Osteocyte (in vitro differentiated cells): ENCODE measurements around the gene SUMF1. TPM values are rescaled to one million over a fixed set of nuclear protein-coding genes. Genes with fewer than 3 reads are reported as not detected.

Experiments used
- DNase-seq: peaks from one replicate; pipeline ENCODE4 v3.0.0; 2021; ENCODE audit warnings: mixed read lengths; ENCODE audit not compliant: unreplicated experiment; ENCODE audit errors: extremely low spot score
- H3K27ac Mint-ChIP-seq: one replicate; pipeline ENCODE4 v1.8.0; 2021; ENCODE audit warnings: mild to moderate bottlenecking, mixed read lengths; ENCODE audit not compliant: unreplicated experiment
- H3K27me3 Mint-ChIP-seq: one replicate; pipeline ENCODE4 v1.8.0; 2021; ENCODE audit warnings: mixed read lengths; ENCODE audit not compliant: unreplicated experiment
- H3K36me3 Mint-ChIP-seq: one replicate; pipeline ENCODE4 v1.8.0; 2021; ENCODE audit warnings: mixed read lengths; ENCODE audit not compliant: unreplicated experiment
- H3K4me1 Mint-ChIP-seq: one replicate; pipeline ENCODE4 v1.8.0; 2021; ENCODE audit warnings: mixed read lengths; ENCODE audit not compliant: unreplicated experiment
- H3K4me3 Mint-ChIP-seq: one replicate; pipeline ENCODE4 v1.8.0; 2021; ENCODE audit warnings: mild to moderate bottlenecking, moderate library complexity, mixed read lengths; ENCODE audit not compliant: unreplicated experiment
- H3K9me3 Mint-ChIP-seq: one replicate; pipeline ENCODE4 v1.8.0; 2021; ENCODE audit warnings: mixed read lengths; ENCODE audit not compliant: unreplicated experiment
- CTCF ChIP-seq: fragments of 200-600 bp; sonication (generic); IDR thresholded peaks from 2 replicates; pipeline ENCODE4 v1.5.0; 2021; ENCODE audit warnings: antibody characterized with exemption, mild to moderate bottlenecking, moderate library complexity
- total RNA-seq: library from RNA; stranded (reverse); gene quantifications from 2 replicates; pipeline ENCODE4 v1.2.1, GENCODE V29; 2021

Gene SUMF1
- total RNA-seq, 1 donor from 2014 or later: 44.1 TPM

DNA sequence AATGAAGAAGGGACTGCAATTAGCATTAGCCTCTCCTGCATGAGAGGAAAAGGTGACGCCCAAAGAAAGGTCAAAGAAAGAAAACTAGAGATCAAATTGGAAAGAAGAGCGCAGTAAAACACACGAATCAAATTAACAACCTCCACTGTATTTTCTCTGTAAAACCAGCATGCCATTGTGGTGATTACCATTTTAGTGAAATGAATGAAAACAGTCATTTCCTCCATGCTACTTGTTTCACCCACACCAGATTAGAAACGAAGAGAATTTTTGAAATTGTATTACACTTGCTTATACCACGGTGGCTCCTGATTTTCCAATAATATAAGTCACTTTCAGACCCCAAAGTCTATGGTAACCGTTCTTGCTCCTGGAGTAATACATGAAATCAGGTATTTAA, 71.6 kb downstream of the SUMF1 start:
- Mint-ChIP-seq H3K4me1 (peaks cover 6% of the 10 kb centered on the region), H3K27ac (no peak overlapping the region), H3K36me3 (peaks cover 13% of the 10 kb centered on the region), H3K27me3 (no peaks in the 10 kb centered on the region), H3K9me3 (no peaks in the 10 kb centered on the region), H3K4me3 (no peak overlapping the region)
- no peak for DNase-seq
- TF ChIP-seq CTCF: no peak

GRCh38 chr3:4394567-4394966, 72.5 kb downstream of the SUMF1 start:
- TF ChIP-seq CTCF: no peak
- Mint-ChIP-seq H3K4me1 (peaks cover 6% of the 10 kb centered on the region), H3K36me3 (peaks cover 11% of the 10 kb centered on the region), H3K4me3 (no peak overlapping the region), H3K27ac (no peak overlapping the region), H3K27me3 (no peaks in the 10 kb centered on the region), H3K9me3 (no peaks in the 10 kb centered on the region)
- DNase-seq: no peak

DNA sequence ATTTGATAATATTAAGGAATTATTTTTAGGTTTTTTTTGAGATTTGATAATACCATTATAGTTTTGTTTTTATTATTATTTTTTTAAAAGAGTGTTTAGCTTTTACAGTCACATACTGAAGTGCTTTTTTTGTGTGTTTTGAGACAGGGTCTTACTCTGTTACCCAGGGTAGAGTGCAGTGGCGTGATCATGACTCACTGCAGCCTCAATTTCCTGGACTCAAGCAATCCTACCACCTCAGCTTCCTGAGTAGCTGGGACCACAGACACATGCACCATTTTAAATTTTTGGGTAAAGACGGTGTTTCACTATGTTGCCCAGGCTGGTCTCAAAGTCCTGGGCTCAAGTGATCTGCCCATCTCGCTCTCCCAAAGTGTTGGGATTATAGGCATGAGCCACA, 73.0 kb downstream of the SUMF1 start:
- Mint-ChIP-seq H3K4me1 (peaks cover 6% of the 10 kb centered on the region), H3K9me3 (no peaks in the 10 kb centered on the region), H3K36me3 (peaks cover 13% of the 10 kb centered on the region), H3K4me3 (no peak overlapping the region), H3K27ac (no peak overlapping the region), H3K27me3 (no peaks in the 10 kb centered on the region)
- TF ChIP-seq CTCF: no peak
- DNase-seq: no peak

- Mint-ChIP-seq H3K9me3 (no peaks in the 10 kb centered on the region), H3K27me3 (no peaks in the 10 kb centered on the region), H3K4me3 (no peak overlapping the region), H3K27ac (no peak overlapping the region), H3K36me3 (peaks cover 14% of the 10 kb centered on the region), H3K4me1 (peaks cover 3% of the 10 kb centered on the region)
- no peak for TF ChIP-seq CTCF
- DNase-seq: no peak
Measured at GRCh38 chr3:4392992-4393391, 74.1 kb downstream of the SUMF1 start.

DNA sequence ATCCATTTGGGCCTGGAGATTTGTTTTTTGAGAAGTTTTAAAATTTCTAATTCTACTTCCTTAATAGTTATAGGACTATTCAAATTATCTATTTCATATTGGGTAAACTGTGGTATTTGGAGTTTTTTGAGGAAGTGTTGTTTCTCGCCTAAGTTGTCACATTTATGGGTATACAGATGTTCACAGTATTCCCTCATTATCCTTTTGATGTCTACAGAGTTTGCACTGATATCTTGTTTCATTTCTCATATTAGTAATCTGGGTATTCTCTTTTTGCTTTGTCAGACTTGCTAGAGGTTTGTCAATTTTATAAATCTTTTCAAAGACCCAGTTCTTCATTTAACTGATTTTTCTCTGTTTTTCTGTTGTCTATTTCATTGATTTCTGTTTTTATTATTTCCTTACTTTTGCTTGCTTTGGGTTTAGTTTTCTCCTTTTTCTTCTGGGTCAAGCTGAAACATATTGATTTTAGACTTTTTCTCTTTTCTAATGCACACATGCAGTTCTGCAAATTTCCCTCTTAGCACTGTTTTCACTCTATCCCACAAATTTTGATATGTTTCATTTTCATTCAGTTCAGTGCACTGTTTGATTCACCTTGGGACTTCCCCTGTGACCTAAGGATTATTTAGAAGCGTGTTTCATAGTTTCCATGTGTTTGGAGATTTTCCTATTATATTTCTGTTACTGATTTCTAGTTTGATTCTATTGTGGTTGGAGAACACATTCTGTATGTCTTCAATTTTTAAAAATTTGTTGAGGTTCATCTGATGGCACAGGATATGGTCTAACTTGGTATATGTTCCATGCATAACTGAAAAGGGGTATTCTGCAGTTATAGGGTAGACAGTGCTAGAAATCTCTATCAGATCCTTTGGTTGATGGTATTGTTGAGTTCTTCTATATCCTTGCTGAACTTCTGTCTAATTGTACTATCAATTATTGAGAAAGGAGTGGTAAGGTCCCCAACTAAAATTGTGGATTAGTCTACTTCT, 79.6 kb downstream of the SUMF1 start:
- H3K4me3 Mint-ChIP-seq: no peak overlapping the region
- no peaks in the 10 kb centered on the region for H3K9me3 Mint-ChIP-seq
- no peaks in the 10 kb centered on the region for H3K4me1 Mint-ChIP-seq
- H3K27ac Mint-ChIP-seq: no peak overlapping the region
- DNase-seq: no peak
- peaks cover 14% of the 10 kb centered on the region for H3K36me3 Mint-ChIP-seq
- TF ChIP-seq CTCF: no peak
- no peaks in the 10 kb centered on the region for H3K27me3 Mint-ChIP-seq
